GM18909 (cell line): ENCODE measurements around the gene OGFR.
"Not testable (repeated sequence)": the region's sequence is repeated elsewhere in the genome, so short reads cannot be mapped to it uniquely, and the experiment has no call there.

ENCODE experiments used
- ATAC-seq: cut with Tn5 transposase; IDR thresholded peaks from one replicate; pipeline ENCODE4 v1.9.1; 2021; ENCODE audit warnings: mild to moderate bottlenecking; ENCODE audit not compliant: unreplicated experiment, poor library complexity

OGFR gene

GRCh38 chr20:62834967-62835730 is 30.5 kb downstream of the OGFR start:
- ATAC-seq: no peak

- ATAC-seq: no peak
Measured at GRCh38 chr20:62835931-62836861, 31.6 kb downstream of the OGFR start.

GRCh38 chr20:62836967-62837490 is 32.4 kb downstream of the OGFR start:
- ATAC-seq: no peak

GRCh38 chr20:62837790-62838127 is 33.1 kb downstream of the OGFR start:
- peak; percentile 20 for ATAC-seq

- ATAC-seq: peak; percentile 68
Measured at GRCh38 chr20:62838128-62838891, 33.7 kb downstream of the OGFR start.

GRCh38 chr20:62839261-62839660 is 34.6 kb downstream of the OGFR start:
- no peak for ATAC-seq

- no peak for ATAC-seq
Measured at GRCh38 chr20:62839816-62840215, 35.2 kb downstream of the OGFR start.

GRCh38 chr20:62840244-62841197 is 35.9 kb downstream of the OGFR start:
- ATAC-seq: no peak

GRCh38 chr20:62841705-62842212 is 37.1 kb downstream of the OGFR start:
- ATAC-seq: no peak

GRCh38 chr20:62843656-62844055 is 39.0 kb downstream of the OGFR start:
- ATAC-seq: no peak

GRCh38 chr20:62844182-62844581 is 39.5 kb downstream of the OGFR start:
- ATAC-seq: no peak

- no peak for ATAC-seq
Measured at GRCh38 chr20:62845416-62846160, 41.0 kb downstream of the OGFR start.

GRCh38 chr20:62846166-62846890 is 41.7 kb downstream of the OGFR start:
- no peak for ATAC-seq

GRCh38 chr20:62848917-62849316 is 44.3 kb downstream of the OGFR start:
- ATAC-seq: not testable (repeated sequence)

GRCh38 chr20:62849431-62849830 is 44.8 kb downstream of the OGFR start:
- no peak for ATAC-seq

GRCh38 chr20:62850333-62850974 is 45.8 kb downstream of the OGFR start:
- no peak for ATAC-seq

GRCh38 chr20:62852196-62852595 is 47.6 kb downstream of the OGFR start:
- ATAC-seq: no peak
